GM11168 (cell line): ENCODE measurements around the gene SIGLEC1.

Source experiments
- in situ Hi-C: fragments of 300-500 bp; cut with MboI; formaldehyde crosslinking; loops from one replicate; pipeline ENCODE4 v1.12.0; 2022; ENCODE audit warnings: low sequenced_read_pairs; ENCODE audit not compliant: unreplicated experiment

The SIGLEC1 gene

GRCh38 chr20:3744806-3745685 is 32.6 kb upstream of the SIGLEC1 start:
- in situ Hi-C loops = no loop called here

- in situ Hi-C loops = no loop called here
Measured at GRCh38 chr20:3744037-3744436, 31.6 kb upstream of the SIGLEC1 start.

DNA sequence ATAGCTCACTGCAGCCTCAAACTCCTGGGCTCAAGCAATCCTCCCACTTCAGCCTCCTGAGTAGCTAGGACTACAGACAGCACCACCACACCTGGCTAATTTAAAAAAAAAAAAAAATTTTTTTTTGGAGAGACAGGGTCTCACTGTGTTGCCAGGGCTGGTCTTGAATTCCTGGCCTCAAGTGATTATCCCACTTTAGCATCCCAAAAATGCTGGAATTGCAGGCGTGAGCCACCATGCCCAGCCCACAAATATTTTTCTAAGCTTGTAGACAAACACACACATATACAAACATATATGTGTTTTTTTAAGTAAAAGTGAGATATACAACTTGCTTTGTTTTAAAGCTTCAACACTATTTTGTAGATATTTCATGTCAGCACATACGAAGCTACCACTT is 30.9 kb upstream of the SIGLEC1 start:
- in situ Hi-C loops = no loop called here

GRCh38 chr20:3741836-3742458 is 29.5 kb upstream of the SIGLEC1 start:
- in situ Hi-C loops = no loop called here

- in situ Hi-C loops = no loop called here
Measured at GRCh38 chr20:3740615-3741301, 28.4 kb upstream of the SIGLEC1 start.

DNA sequence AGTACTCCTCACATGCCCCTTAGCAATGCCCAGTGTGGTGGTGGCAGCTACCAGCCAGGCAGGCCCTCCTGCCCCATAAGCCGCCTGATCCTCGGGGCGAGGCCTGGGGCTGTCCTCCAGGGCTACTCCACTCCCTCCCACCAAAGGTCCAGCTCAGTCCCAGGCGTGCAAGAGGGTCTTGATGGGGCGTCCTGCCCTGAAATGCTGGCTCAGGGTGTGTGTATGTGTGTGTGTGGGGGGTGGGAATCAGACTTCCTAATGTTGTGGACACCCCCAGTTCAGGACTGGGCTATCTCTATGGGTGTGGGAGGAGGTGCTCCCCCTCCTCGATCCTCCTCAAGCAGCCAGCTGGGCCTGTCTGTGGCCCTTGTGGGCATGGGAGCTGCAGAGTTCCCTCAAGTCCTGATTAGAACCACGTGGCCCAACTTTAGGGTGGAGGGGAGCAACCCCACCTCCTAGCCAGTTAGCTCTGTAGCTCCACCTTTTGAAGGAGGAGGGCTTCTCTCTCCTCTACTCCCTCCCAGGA is 27.6 kb upstream of the SIGLEC1 start:
- in situ Hi-C loops = no loop called here

- in situ Hi-C loops = no loop called here
Measured at GRCh38 chr20:3739054-3739925, 26.9 kb upstream of the SIGLEC1 start.

GRCh38 chr20:3738111-3739053 is 26.0 kb upstream of the SIGLEC1 start:
- in situ Hi-C loops = no loop called here

DNA sequence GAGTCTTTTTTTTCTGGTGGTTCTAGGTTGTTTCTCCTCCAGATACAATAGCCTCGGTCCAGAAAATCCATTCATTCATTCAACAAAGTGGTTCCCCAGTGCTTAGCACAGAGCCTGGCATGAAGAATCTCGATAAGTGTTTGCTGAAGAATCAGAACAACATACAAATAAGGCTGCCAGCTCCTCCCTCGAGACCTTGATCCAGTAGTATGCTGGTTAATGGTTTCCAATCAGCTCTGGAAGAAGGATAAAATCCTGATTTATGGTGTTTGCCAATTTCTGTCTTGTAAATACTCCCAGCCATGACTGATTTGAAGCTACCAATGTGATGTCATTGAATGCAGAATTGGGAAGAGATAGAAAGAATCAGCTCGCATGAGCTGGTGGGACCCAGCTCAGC is 23.4 kb upstream of the SIGLEC1 start:
- in situ Hi-C loops = no loop called here

- in situ Hi-C loops = no loop called here
Measured at GRCh38 chr20:3734111-3734843, 21.9 kb upstream of the SIGLEC1 start.

GRCh38 chr20:3733119-3733995 is 21.0 kb upstream of the SIGLEC1 start:
- in situ Hi-C loops = no loop called here

- in situ Hi-C loops = no loop called here
Measured at GRCh38 chr20:3732327-3733118, 20.1 kb upstream of the SIGLEC1 start, which contains the start of gene HSPA12B. Gene HSPA12B, plus strand, starts transcription at chr20:3732685. Its CDS starts 5,990 bp downstream, at chr20:3738675.

GRCh38 chr20:3731944-3732326 is 19.5 kb upstream of the SIGLEC1 start:
- in situ Hi-C loops = no loop called here

- in situ Hi-C loops = no loop called here
Measured at GRCh38 chr20:3730803-3731672, 18.6 kb upstream of the SIGLEC1 start.

- in situ Hi-C loops = no loop called here
Measured at GRCh38 chr20:3729811-3730540, 17.6 kb upstream of the SIGLEC1 start.
